Loucy (cell line): ENCODE results near the gene HSD3B2.

Experiments used
- EZH2phosphoT487 ChIP-seq: fragments of 200-600 bp; IDR thresholded peaks from 2 replicates; pipeline ENCODE4 v1.6.1; 2018; ENCODE audit warnings: antibody characterized with exemption, mild to moderate bottlenecking, moderate library complexity, borderline replicate concordance
- TF ChIP-seq, protein P1 (sequence below): fragments of 200-600 bp; sonication (generic); conservative IDR thresholded peaks from 2 replicates; pipeline ENCODE4 v1.5.1; 2014; ENCODE audit warnings: mild to moderate bottlenecking, antibody characterized with exemption, low read length

DNA sequence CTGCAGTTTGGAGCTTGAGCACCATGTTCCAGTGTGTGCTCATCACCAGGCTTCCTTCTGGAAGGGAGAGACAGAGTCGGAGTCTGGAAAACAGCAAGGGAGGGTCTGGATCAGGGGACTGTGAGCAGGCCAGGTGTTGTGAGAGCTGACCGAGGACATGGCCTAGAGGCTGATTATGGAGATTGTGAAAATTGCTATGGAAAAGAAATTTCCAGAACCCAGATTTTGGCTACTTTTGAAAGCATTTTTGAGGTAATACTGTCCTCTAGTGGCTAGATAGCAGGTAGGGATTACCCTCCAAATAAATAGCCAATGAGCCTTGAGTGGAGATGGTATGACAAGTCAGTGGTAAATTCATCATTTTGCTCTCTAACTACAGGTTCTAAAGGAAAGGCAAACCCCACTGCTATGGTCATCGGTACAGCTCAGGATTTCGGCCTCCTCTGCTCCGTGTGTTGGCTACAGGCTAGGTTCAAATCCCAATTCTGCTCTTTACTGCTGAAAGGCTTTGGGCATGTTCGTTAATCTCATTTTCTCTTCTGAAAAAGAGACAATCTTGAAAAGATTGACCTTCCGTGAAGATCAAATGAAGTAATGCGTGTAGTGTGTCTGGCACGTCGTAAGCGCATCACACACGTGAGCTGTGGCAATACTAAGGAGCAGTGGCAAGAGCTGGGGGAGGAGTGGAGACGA, 47.4 kb upstream of the HSD3B2 start:
- TF ChIP-seq, protein P1, sequence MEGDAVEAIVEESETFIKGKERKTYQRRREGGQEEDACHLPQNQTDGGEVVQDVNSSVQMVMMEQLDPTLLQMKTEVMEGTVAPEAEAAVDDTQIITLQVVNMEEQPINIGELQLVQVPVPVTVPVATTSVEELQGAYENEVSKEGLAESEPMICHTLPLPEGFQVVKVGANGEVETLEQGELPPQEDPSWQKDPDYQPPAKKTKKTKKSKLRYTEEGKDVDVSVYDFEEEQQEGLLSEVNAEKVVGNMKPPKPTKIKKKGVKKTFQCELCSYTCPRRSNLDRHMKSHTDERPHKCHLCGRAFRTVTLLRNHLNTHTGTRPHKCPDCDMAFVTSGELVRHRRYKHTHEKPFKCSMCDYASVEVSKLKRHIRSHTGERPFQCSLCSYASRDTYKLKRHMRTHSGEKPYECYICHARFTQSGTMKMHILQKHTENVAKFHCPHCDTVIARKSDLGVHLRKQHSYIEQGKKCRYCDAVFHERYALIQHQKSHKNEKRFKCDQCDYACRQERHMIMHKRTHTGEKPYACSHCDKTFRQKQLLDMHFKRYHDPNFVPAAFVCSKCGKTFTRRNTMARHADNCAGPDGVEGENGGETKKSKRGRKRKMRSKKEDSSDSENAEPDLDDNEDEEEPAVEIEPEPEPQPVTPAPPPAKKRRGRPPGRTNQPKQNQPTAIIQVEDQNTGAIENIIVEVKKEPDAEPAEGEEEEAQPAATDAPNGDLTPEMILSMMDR: peak; percentile 99
- TF ChIP-seq EZH2phosphoT487: no peak
